Cortex of kidney (tissue), 1 donor: ENCODE results near the gene KCNK15.

Experiments
- DNase-seq: peaks from one replicate; lab custom pipeline; 2025; lab: John Stamatoyannopoulos, UW

Gene KCNK15

GRCh38 chr20:44715499-44716308 lies 30.0 kb upstream of the KCNK15 start:
- no peak for DNase-seq

- no peak for DNase-seq
These were observed 29.2 kb upstream of the KCNK15 start for GRCh38 chr20:44716309-44717106.

DNA sequence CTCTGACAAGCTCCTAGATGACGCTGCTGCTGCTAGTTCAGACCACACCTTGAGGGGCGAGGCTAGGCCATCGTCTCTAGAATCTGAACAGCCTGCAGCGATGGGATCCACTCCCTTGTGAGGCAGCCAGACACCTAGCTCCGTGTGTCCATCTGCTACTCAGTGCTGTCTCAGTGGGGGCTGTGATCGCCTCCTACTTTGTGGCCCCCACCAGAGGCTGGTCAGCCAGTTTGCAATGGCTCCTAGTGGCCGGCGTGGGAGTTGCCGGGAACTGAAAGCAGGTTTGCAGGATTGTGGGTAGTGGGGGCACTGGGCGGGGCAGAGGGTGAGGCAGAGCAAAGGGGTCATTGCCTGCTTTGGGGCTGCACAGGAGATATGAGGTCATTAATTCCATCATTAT lies 27.7 kb upstream of the KCNK15 start:
- no peak for DNase-seq

- no peak for DNase-seq
These were observed 25.8 kb upstream of the KCNK15 start for GRCh38 chr20:44719841-44720240.

GRCh38 chr20:44720621-44720996 lies 25.1 kb upstream of the KCNK15 start:
- no peak for DNase-seq

DNA sequence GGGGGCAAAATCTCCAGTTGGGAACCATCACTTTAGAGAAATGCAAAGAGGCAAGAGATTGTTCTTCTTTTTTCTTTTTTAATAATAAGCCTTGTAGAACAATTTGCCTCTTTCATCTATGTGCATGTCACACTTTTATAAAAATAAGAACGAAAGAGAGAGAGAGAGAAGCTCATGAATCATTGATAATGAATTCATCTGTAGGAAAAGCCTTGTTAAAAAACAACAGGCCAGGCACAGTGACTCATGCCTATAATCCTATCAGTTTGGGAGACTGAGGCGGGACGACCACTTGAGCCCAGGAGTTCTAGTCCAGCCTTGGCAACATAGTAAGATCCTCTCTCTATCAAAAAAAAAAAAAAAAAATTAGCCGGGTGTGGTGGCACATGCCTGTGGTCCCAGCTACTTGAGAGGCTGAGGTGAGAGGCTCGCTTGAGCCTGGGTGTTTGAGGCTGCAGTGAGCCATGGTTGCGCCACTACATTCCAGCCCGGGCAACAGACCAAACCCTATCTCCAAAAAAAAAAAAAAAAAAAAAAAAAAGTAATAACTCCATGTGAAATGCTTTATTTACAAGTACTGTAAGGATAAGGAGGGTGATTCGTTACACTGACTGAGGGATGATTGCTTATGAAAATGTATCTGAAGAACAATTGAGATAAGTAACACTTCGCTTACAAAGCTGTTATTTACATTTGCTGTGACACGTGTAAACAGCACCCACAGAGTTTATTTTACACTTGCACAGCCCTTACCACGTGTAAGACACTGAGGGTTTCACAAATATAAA lies 24.5 kb upstream of the KCNK15 start:
- no peak for DNase-seq

DNA sequence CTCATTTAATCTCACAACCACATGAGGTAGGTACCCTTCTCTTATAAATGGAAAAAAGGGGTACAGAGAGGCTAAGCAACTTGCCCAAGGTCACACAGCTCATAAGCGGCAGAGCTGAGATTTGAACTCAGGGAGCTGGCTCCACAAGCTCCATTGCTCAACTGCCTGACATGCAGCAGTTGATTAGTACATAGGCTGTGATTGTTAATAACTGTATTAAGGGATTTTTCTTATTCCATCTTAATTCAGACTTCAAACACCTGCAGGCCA lies 23.9 kb upstream of the KCNK15 start:
- no peak for DNase-seq

DNA sequence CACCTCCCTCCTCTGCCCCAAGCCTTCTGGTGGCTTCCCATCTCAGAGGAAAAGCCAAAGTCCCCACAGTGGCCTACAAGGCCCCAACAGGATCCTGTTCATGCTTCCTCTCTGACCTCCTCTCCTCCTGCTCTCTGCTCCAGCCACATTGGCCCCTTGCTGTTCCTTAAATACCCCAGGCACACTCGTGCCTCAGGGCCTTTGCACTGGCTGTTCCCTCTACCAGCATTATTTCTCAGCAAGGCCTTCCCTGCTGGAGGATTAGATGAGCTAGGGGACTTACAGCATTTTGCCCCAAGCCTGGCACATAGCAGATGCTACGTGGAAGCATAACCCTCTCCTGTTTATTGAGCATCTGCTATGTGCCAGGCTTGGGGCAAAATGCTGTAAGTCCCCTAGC lies 22.7 kb upstream of the KCNK15 start:
- DNase-seq: no peak

DNA sequence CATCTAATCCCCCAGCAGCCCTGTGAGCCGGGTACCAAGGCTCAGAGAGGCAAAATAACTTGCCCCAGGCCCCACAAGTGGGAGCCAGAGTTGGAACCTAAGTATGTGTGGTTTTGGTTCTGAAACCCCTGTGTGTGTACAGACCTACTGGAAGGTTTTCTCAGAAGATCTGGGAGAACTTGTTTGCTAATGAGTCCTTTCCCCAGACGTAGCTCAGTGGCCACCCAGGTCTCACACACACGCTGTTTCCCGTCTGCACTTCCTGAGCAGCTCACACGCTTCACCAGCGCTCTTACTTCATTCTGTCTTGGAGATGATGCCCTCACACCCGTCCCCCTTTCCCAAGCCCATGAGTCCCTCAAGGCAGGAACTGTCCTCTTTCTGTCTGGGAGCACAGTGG lies 22.3 kb upstream of the KCNK15 start:
- DNase-seq: no peak

DNA sequence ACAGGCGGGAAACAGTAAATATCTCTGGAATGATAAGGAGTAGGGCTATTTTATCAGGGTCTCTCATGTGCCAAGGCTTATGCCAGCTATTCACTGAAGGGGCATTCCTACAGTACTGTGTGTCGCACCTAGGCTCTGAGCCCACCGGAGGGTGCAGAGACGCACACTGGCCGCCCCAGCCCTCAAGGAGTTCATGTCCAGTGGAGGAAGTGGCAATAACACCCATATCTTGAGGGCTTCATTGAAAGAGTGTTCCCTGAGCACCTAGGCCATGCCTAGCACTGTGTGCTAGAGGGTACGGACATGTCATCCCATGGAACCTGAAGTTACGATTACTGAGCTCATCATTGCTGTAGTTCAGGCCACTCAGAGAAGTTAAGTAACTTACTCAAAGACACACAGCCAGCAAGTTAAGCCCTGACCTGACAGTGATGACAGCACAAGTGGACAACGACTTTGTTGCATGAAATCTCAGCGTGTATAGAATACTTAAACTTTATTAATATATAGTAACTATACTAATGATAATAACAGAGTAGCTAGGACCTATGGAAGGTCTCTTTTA lies 21.8 kb upstream of the KCNK15 start:
- DNase-seq: no peak

DNA sequence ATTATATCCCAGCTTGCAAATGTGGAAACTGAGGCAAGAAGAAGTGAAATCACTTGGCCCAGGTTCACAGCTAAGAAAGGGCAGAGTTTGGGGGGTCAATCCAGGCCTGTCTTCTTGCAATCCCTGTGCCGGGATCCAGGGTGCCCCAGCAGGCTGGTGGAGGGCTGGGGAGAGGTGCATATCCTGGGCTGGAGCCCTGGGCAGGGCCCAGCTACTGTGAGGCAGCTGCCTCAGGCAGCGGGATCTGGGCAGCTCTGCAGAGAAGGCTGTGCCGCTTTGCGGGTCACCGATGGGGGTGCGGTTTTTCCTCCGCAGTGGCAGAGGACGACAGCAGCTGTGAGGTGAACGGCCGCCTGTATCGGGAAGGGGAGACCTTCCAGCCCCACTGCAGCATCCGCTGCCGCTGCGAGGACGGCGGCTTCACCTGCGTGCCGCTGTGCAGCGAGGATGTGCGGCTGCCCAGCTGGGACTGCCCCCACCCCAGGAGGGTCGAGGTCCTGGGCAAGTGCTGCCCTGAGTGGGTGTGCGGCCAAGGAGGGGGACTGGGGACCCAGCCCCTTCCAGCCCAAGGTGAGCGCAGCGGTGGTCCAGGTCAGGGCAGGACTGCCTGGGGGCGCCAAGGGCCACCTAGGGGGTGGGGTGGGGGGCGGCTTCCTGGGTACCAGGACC lies 21.1 kb upstream of the KCNK15 start:
- no peak for DNase-seq

- DNase-seq: no peak
These were observed 19.8 kb upstream of the KCNK15 start for GRCh38 chr20:44725837-44726236.

GRCh38 chr20:44727039-44727438 lies 18.6 kb upstream of the KCNK15 start:
- no peak for DNase-seq

- no peak for DNase-seq
These were observed 18.0 kb upstream of the KCNK15 start for GRCh38 chr20:44727651-44728050.

GRCh38 chr20:44728801-44729443 lies 16.7 kb upstream of the KCNK15 start:
- DNase-seq: no peak

DNA sequence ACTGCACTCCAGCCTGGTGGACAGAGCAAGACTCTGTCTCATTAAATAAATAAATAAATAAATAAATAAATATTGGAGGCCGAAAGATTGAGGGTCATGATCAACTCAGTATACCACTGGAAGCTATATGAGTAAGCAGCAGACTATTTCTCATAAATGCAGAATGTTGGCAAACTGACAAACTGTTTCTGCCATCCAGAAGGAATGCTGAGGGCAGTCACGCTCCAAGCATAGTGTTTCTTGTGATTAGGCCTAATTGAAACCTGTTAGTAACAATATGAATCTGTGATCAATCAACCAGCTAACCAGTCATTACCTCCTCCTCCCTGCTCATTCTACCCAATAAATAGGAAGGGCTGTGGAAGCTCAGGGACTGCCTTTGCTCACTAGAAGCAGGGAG lies 15.2 kb upstream of the KCNK15 start:
- no peak for DNase-seq

DNA sequence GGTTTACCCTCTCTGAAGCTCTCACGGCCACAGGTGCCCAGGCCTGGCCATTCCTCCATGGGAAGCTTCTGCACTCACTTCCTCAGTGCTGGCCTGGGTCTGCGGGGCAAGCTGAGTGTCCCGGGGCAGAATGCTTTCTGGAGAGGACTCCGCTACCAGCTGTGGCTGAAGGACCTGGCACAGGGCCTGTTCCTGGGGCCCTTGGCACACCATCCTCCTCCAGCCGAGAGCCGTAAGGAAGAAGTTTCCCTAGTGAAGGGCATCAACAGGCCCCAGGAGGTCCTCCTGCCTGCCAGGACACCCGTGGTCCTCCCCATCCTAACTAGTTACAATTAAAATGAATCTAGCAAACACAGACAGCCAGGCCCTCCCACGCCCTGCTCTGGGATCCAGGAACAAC lies 14.0 kb upstream of the KCNK15 start:
- no peak for DNase-seq

GRCh38 chr20:44732327-44732726 lies 13.3 kb upstream of the KCNK15 start:
- no peak for DNase-seq

DNA sequence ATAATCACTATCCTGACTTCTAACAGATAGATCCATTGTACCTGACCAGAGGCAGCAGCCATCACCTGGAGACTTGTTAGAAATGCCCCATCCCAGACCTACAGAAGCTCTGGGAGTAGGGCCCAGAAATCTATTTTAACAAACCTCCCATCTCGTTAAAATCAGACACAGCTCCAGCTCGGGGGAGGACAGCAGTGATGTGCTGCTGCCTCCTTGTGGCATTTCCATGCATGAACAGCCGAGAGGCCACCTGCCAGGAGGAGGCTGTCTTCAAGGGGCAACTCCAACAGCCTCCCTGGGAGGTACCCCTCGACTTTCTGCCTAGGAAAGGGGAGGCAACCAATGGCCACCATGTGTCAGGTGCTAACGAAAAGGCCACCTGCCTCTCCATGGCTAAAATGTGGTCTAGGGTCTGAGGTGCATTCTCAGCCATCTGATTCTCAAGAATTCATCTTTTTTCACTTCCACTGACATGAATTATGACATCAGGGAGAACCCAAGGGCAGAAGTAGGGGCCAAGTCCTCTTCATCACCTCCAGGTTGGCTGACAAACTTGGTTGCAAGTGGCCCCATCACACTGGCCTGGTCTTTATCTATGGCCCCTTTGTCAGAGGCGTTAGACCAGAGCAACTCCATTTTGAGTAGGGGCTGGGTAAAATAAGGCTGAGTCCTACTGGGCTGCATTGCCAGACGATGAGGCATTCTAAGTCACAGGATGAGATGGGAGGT lies 12.2 kb upstream of the KCNK15 start:
- DNase-seq: no peak

DNA sequence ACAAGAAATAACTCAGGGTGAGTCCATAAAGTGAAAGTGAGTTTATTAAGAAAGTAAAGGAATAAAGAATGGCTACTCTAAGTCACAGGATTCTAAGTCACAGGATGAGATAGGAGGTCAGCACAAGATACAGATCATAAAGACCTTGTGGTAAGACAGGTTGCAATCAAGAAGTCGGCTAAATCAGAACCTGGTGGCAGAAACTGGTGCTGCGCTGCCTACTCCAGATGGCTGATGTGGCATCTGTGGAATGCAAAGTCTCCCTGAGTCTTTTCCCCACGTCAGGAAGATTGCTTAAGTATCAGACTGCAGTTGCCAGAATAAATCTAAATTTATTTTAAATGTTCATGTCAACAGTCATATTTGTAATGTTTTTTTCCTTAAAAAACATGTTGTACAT lies 10.7 kb upstream of the KCNK15 start:
- no peak for DNase-seq

- no peak for DNase-seq
These were observed 9.9 kb upstream of the KCNK15 start for GRCh38 chr20:44735816-44736169.
